Ovary (tissue), 3 donors: ENCODE results near the gene SLIT2.

Experiments used
- EP300 ChIP-seq: sonication (generic); formaldehyde crosslinking; IDR thresholded peaks from one replicate; pipeline ENCODE4 v1.6.1; 2017; ENCODE audit warnings: antibody characterized with exemption
- TF ChIP-seq, protein P1 (sequence below), 3 donors: fragments of 450-650 bp in 2 of 3; fragments of 200-600 bp in 1 of 3; IDR thresholded peaks; one replicate each; pipeline versions ENCODE4 v1.5.1 to v1.8.0; 2016 to 2022; ENCODE audit warnings: antibody characterized with exemption in 3 of 3, mild to moderate bottlenecking in 1 of 3
- donor health status: DM: no; HTN: no; CAD: no.

DNA sequence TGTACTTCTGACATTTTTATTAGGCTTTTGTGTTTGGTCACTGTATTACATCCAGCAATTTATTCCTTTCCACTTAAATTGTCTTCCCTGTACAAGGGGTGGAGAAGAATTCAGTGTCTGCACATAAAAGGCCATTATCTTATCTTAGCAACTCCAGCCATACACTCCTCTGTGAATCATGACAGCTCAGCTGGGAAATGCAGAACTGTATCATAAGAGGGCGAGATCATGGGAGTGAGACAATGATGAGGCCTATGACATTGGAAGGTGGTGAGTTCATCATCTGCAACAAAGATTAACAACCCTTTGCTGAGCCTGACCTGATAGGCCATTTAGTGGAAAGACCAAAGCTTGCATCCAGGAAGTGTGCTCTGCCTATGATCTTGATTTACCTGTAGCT lies 33.3 kb downstream of the SLIT2 start:
- TF ChIP-seq, protein P1, sequence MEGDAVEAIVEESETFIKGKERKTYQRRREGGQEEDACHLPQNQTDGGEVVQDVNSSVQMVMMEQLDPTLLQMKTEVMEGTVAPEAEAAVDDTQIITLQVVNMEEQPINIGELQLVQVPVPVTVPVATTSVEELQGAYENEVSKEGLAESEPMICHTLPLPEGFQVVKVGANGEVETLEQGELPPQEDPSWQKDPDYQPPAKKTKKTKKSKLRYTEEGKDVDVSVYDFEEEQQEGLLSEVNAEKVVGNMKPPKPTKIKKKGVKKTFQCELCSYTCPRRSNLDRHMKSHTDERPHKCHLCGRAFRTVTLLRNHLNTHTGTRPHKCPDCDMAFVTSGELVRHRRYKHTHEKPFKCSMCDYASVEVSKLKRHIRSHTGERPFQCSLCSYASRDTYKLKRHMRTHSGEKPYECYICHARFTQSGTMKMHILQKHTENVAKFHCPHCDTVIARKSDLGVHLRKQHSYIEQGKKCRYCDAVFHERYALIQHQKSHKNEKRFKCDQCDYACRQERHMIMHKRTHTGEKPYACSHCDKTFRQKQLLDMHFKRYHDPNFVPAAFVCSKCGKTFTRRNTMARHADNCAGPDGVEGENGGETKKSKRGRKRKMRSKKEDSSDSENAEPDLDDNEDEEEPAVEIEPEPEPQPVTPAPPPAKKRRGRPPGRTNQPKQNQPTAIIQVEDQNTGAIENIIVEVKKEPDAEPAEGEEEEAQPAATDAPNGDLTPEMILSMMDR (IDR thresholded peaks at IDR 0.05), result no peak
- no peak for TF ChIP-seq EP300
